GM12892 (cell line): ENCODE measurements around the gene ZAP70.

Source experiments
- POLR2A ChIP-seq: IDR thresholded peaks from 2 replicates; pipeline ENCODE4 v1.6.1; 2011; ENCODE audit warnings: low read depth, low read length, control low read depth
- POLR2AphosphoS5 ChIP-seq: IDR thresholded peaks from 2 replicates; pipeline ENCODE4 v1.6.1; 2011; ENCODE audit warnings: low read depth, low read length, control low read depth

- TF ChIP-seq POLR2A: no peak
- TF ChIP-seq POLR2AphosphoS5: no peak
Observed at GRCh38 chr2:97747285-97747684, 33.9 kb downstream of the ZAP70 start.
